Adrenal gland (tissue), 12 donors: ENCODE measurements around the gene ATP13A4. TPM values are rescaled to one million over a fixed set of nuclear protein-coding genes. Genes with fewer than 3 reads are reported as not detected.
A peak's percentile ranks its signal among the peaks of the same experiment; 100 is the strongest.

Source experiments
- DNase-seq, 7 donors: peaks; one replicate each; pipeline ENCODE4 v3.0.0-alpha.2; 2019 to 2020
- H3K27ac ChIP-seq, 5 donors: fragments of 200-600 bp; sonication (generic) in 4 of 5; 1 replicate in 3 of 5; 2 replicates in 2 of 5; pipeline versions ENCODE4 v1.5.1 to v1.8.0; 2016 to 2020; ENCODE audit warnings: mild to moderate bottlenecking in 1 of 5
- H3K27me3 ChIP-seq: fragments of 200-600 bp; 2 replicates; pipeline ENCODE4 v1.8.0; 2021
- H3K36me3 ChIP-seq, 2 donors: fragments of 200-600 bp; replicated peaks in 1 of 2; 1 replicate in 1 of 2; 2 replicates in 1 of 2; pipeline versions ENCODE4 v1.5.1 to v1.8.0; 2018 to 2022
- H3K4me1 ChIP-seq, 2 donors: fragments of 200-600 bp; replicated peaks in 1 of 2; 1 replicate in 1 of 2; 2 replicates in 1 of 2; pipeline versions ENCODE4 v1.5.1 to v1.8.0; 2018 to 2021
- H3K4me3 ChIP-seq, 4 donors: fragments of 200-600 bp; sonication (generic) in 3 of 4; one replicate each; pipeline ENCODE4 v1.5.1; 2016 to 2018
- H3K9me3 ChIP-seq, 3 donors: fragments of 200-600 bp; sonication (generic) in 1 of 3; replicated peaks in 1 of 3; 1 replicate in 2 of 3; 2 replicates in 1 of 3; pipeline versions ENCODE4 v1.5.1 to v1.8.0; 2016 to 2021
- POLR2A ChIP-seq, 2 donors: fragments of 450-650 bp; IDR thresholded peaks; one replicate each; pipeline ENCODE4 v1.6.1; 2017; ENCODE audit warnings: antibody characterized with exemption in 2 of 2, mild to moderate bottlenecking in 2 of 2, moderate library complexity in 1 of 2
- WGBS, 4 donors: extraction: QIAGEN DNeasy Blood & Tissue Kit in 2 of 4; methylation state at CpG; one replicate each; pipeline versions ENCODE4 v1.1.5 to v1.1.7; 2013 to 2017; 5-methylcytosine and 5-hydroxymethylcytosine counted together
- intact Hi-C, 2 donors: fragments of 100-400 bp; cut with DNase I; formaldehyde crosslinking; loops; one replicate each; pipeline versions ENCODE4 v1.14.1 to v1.15.0; 2022 to 2023
- polyA plus RNA-seq, 3 donors: library from polyadenylated mRNA; stranded (reverse); fragments of 200-250 nt in 2 of 3; fragments of 350-450 nt in 1 of 3; fragmentation: Illumina TruSeq in 1 of 3; extraction: RNeasy Lipid Tissue Mini Kit (QIAGEN cat#74804) in 1 of 3; gene quantifications; one replicate each; pipeline ENCODE4 v1.2.3, GENCODE V29; 2013 to 2014
- total RNA-seq, 9 donors: library from RNA; depleted of rRNA in 4 of 9; stranded (reverse); fragments of >200 nt in 4 of 9; fragments of 120-200 nt in 1 of 9; fragmentation: NEBNext Ultra II Directional in 1 of 9; extraction: Animal tissue kit (Norgen Biotek cat#: 25700) in 1 of 9; gene quantifications; one replicate each; pipeline versions ENCODE4 v1.1.0 to v1.2.4, GENCODE V29; 2013 to 2023
- TF ChIP-seq, protein P1 (sequence below), 6 experiments: fragments of 450-650 bp in 4 of 6; fragments of 200-600 bp in 2 of 6; sonication (generic) in 1 of 6; IDR thresholded peaks; 1 replicate in 5 of 6; 2 replicates in 1 of 6; pipeline versions ENCODE4 v1.5.1 to v1.8.0; 2016 to 2021; ENCODE audit warnings: antibody characterized with exemption in 6 of 6, mild to moderate bottlenecking in 2 of 6, moderate library complexity in 1 of 6
- donor health status: healthy with polysubstance abuse.
- donor health status: Bipolar disorder and iron deficiency.
- donor health status: DM: yes; HTN: yes; CAD: no.
- donor health status: DM: no; HTN: no; CAD: no.
- donor health status: DM: no; HTN: no; CAD: no.
- donor health status: DM: yes; HTN: yes; CAD: no.

ATP13A4 gene
- total and polyA plus RNA-seq, 12 donors, result 0.14 to 2.9 (median 0.57) TPM; not detected in 1

DNA sequence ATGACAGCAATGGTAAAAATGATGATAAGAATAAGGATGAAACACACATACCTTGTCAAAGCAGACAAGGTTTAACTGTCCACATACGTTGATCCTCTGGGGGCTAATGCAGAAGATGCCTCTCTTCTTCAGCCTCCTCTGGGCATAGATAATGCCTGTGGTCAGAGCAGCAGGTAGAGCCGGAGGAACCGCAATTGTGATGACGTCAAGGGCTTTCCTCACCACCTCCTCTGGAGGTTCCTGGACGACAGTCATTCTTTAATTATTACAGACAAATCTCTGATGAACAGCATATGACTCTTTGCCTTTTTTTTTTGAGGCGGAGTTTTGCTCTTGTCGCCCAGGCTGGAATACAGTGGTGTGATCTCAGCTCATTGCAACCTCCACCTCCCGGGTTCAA, 89.8 kb downstream of the ATP13A4 start:
- H3K9me3 ChIP-seq, result no peaks in the 10 kb centered on the region
- no peak for DNase-seq
- no peaks in the 10 kb centered on the region for H3K4me1 ChIP-seq
- H3K4me3 ChIP-seq, result no peak overlapping the region
- H3K27ac ChIP-seq, result no peak overlapping the region
- TF ChIP-seq POLR2A (IDR thresholded peaks at IDR 0.05), result no peak
- TF ChIP-seq, protein P1, sequence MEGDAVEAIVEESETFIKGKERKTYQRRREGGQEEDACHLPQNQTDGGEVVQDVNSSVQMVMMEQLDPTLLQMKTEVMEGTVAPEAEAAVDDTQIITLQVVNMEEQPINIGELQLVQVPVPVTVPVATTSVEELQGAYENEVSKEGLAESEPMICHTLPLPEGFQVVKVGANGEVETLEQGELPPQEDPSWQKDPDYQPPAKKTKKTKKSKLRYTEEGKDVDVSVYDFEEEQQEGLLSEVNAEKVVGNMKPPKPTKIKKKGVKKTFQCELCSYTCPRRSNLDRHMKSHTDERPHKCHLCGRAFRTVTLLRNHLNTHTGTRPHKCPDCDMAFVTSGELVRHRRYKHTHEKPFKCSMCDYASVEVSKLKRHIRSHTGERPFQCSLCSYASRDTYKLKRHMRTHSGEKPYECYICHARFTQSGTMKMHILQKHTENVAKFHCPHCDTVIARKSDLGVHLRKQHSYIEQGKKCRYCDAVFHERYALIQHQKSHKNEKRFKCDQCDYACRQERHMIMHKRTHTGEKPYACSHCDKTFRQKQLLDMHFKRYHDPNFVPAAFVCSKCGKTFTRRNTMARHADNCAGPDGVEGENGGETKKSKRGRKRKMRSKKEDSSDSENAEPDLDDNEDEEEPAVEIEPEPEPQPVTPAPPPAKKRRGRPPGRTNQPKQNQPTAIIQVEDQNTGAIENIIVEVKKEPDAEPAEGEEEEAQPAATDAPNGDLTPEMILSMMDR (IDR thresholded peaks at IDR 0.05), result no peak
- WGBS, 4 donors, result 89 to 96% (median 94%) methylated on average over 8 of the region's 8 CpGs
- H3K27me3 ChIP-seq, result no peaks in the 10 kb centered on the region
- intact Hi-C loops, result loop anchor here (5.0 kb wide), 2 partner anchors 107 to 112 kb away; no protein-coding TSS in a partner anchor
- H3K36me3 ChIP-seq, result no peaks in the 10 kb centered on the region

DNA sequence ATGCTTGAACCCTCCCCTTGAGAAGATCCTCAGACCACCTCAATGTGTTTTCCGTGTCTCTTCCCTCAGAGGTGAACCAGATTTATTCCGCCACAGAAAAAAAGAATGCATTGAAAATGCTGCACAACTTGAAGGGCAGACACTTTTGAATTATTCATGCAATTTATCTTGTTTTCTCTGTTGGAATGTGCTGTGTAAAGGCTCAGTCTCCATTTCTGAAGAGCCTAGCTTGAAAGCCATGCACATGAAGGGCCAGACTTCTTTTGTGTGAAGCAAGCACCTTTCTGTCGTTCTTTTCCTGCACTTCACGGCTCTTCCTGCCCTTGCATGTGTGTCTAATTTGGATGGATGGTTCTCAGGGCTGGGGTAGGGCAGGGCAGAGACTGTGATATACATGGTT, 97.2 kb downstream of the ATP13A4 start:
- WGBS, 4 donors, result 67 to 77% (median 75%) methylated on average over 4 of the region's 4 CpGs
- DNase-seq, result no peak
- Histone ChIP-seq H3K27me3 (no peaks in the 10 kb centered on the region), H3K4me1 (no peaks in the 10 kb centered on the region), H3K4me3 (no peak overlapping the region), H3K36me3 (no peaks in the 10 kb centered on the region), H3K27ac (no peak overlapping the region), H3K9me3 (no peaks in the 10 kb centered on the region)
- TF ChIP-seq, protein P1 (IDR thresholded peaks at IDR 0.05), result no peak
- TF ChIP-seq POLR2A (IDR thresholded peaks at IDR 0.05), result no peak
- intact Hi-C loops, result loop anchor here in 1 of 2 donors (10.0 kb wide), 1 partner anchor 643 kb away; no protein-coding TSS in a partner anchor

DNA sequence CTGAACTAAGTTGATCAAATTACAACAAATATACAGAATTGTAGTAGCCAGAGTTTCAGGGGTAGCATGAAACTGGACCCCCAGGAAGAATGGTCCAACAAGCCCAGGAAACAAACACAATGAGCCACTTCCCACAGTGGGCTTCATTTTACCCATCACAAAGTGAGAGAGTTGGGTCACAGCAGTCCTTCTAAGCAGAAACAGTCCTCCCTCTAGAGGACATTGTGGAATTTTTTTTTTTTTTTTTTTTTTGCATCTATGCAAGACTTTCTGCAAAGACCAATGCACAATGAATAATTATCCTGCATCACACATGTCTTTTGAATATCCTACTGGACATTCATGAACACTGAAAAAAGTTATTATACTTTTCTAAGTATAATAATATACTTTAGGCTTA, 102.4 kb downstream of the ATP13A4 start:
- H3K27ac ChIP-seq, result no peak overlapping the region
- H3K27me3 ChIP-seq, result no peaks in the 10 kb centered on the region
- TF ChIP-seq, protein P1 (IDR thresholded peaks at IDR 0.05), result peak; percentile 13 to 40 (median 26)
- no peak for TF ChIP-seq POLR2A (IDR thresholded peaks at IDR 0.05)
- H3K9me3 ChIP-seq, result no peaks in the 10 kb centered on the region
- H3K4me1 ChIP-seq, result no peaks in the 10 kb centered on the region
- DNase-seq, result no peak
- no peak overlapping the region for H3K4me3 ChIP-seq
- no peaks in the 10 kb centered on the region for H3K36me3 ChIP-seq
- intact Hi-C loops, result loop anchor here in 1 of 2 donors (5.0 to 10.0 kb wide), 2 partner anchors 525 to 638 kb away; no protein-coding TSS in a partner anchor

DNA sequence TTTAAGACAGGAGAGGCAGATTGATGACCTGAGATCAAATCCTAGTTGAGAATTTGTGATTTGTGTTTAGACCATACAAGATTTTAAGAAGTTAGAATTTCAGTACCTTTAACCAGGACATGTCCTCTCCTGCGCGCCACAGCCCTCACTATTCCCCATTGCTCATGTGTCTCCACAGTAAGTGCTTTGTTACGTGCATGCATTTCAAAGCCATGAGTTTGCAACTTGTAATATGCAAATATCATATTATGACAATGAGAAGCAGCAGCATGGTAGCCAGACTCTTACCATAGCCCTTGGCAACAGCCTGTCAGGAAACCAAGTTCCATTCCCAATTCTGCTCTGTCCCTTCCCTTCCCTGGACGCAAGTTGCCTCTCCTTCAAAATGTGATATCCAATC, 102.8 kb downstream of the ATP13A4 start:
- TF ChIP-seq, protein P1 (IDR thresholded peaks at IDR 0.05), result no peak
- no peak for TF ChIP-seq POLR2A (IDR thresholded peaks at IDR 0.05)
- H3K27ac ChIP-seq, result no peak overlapping the region
- no peaks in the 10 kb centered on the region for H3K27me3 ChIP-seq
- WGBS, 4 donors, result 86 to 97% (median 93%) methylated on average over 4 of the region's 4 CpGs
- no peaks in the 10 kb centered on the region for H3K36me3 ChIP-seq
- DNase-seq, result no peak
- H3K4me3 ChIP-seq, result no peak overlapping the region
- intact Hi-C loops, result loop anchor here in 1 of 2 donors (5.0 to 10.0 kb wide), 2 partner anchors 525 to 637 kb away; no protein-coding TSS in a partner anchor
- H3K9me3 ChIP-seq, result no peaks in the 10 kb centered on the region
- no peaks in the 10 kb centered on the region for H3K4me1 ChIP-seq
